ENCODE data around the gene GNB1L.
A peak's percentile ranks its signal among the peaks of the same experiment; 100 is the strongest.

The GNB1L gene

DNA sequence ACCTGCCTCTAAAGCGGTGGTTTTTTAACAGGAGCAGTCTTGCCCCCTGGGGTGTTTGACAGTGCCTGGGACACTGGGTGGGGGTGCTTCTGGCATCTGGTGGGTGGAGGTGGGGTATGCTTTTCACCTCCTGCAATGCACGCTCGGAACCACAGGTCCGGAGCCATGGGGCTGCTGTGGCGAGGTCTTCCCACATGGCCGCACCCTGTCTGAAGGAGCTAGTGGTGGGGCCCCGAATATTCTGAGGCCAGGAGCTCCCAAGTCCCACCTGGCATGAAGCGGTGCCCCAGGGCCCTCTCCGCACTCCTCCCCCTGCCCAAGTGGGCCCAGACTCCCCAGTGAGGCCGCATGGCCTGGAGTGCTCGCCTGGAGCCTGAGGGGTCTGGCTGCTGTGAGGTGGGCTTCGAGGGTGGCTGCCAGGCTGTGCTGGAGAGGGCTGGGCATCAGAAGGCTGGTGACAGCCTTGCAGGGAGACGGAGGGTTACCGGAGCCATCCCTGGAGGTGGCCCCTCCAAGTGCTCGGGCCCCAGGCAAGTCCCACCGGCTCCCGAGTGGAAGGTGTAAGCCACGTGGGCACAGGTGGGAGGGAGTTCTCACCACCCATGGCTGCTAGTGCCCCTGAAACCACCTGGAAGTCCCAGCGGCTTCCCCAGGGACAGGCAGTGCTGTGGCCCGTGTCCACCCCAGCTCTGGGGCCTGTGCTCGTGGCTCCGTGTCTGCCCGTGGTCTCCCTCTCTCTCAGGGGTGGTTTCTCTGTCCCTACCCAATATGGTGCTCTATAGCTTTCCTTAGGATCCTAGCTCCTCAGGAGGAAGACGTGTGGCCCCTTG is 79.0 kb downstream of the GNB1L start:
- H3K4me3 ChIP-seq (replicated peaks in 1 of 2; ENCODE audit: low read depth in 2 of 2, low read length in 2 of 2) = no peak overlapping the region
- TF ChIP-seq, protein P1, sequence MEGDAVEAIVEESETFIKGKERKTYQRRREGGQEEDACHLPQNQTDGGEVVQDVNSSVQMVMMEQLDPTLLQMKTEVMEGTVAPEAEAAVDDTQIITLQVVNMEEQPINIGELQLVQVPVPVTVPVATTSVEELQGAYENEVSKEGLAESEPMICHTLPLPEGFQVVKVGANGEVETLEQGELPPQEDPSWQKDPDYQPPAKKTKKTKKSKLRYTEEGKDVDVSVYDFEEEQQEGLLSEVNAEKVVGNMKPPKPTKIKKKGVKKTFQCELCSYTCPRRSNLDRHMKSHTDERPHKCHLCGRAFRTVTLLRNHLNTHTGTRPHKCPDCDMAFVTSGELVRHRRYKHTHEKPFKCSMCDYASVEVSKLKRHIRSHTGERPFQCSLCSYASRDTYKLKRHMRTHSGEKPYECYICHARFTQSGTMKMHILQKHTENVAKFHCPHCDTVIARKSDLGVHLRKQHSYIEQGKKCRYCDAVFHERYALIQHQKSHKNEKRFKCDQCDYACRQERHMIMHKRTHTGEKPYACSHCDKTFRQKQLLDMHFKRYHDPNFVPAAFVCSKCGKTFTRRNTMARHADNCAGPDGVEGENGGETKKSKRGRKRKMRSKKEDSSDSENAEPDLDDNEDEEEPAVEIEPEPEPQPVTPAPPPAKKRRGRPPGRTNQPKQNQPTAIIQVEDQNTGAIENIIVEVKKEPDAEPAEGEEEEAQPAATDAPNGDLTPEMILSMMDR (IDR thresholded peaks at IDR 0.05; ENCODE audit: low read depth, low read length) = no peak
- DNase-seq (ENCODE audit: low read depth in 2 of 2) = no peak

DNA sequence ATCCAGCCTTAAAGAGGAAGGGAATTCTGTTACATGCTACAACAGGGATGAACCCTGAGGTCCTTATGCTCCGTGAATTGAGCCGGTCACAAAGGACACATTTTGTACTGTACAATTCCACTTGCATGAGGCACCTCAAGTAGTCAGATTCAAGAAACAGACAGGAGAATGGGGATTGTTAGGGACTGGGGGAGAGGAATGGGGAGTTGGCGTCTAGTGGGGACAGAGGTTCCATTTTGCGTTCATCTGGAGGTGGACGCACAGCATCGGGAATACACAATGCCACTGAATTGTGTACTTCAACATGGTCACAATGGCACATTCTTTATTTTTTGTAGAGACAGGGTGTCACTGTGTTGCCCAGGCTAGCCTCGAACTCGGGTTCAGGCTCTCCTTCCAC is 80.0 kb downstream of the GNB1L start:
- no peak overlapping the region for H3K4me3 ChIP-seq (replicated peaks in 1 of 2; ENCODE audit: low read depth in 2 of 2, low read length in 2 of 2)
- no peak for DNase-seq (ENCODE audit: low read depth in 2 of 2)
- TF ChIP-seq, protein P1 (IDR thresholded peaks at IDR 0.05; ENCODE audit: low read depth, low read length) = no peak

DNA sequence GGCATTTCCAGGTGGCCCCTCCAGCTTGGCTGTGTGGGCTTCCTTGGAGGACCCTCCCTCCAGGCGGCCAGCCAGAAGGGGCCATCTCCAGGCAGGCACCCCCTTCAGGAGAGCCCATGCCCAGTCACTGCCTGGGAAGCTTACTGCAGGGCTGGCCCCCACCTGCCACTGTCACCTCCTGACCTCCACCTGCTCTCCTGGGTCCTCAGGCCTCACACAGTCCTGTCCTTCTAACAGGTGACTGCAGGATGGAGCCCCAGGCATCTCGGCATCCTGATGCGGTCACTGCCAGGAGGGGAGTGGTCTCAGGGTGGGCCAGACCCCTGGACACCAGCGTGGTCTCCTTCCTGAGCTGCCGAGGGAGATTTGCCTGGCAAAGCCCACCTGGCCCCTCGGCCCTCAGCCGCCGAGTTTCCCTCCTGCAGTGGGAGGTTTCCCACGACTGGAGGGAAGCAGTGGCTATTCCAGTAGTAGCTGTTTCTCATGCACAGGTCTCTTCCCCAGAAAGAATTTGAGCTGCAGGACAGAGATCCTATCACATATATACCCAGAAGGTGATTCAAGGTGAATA is 81.1 kb downstream of the GNB1L start:
- DNase-seq (ENCODE audit: low read depth in 2 of 2) = no peak
- no peak overlapping the region for H3K4me3 ChIP-seq (replicated peaks in 1 of 2; ENCODE audit: low read depth in 2 of 2, low read length in 2 of 2)
- TF ChIP-seq, protein P1 (IDR thresholded peaks at IDR 0.05; ENCODE audit: low read depth, low read length) = no peak

DNA sequence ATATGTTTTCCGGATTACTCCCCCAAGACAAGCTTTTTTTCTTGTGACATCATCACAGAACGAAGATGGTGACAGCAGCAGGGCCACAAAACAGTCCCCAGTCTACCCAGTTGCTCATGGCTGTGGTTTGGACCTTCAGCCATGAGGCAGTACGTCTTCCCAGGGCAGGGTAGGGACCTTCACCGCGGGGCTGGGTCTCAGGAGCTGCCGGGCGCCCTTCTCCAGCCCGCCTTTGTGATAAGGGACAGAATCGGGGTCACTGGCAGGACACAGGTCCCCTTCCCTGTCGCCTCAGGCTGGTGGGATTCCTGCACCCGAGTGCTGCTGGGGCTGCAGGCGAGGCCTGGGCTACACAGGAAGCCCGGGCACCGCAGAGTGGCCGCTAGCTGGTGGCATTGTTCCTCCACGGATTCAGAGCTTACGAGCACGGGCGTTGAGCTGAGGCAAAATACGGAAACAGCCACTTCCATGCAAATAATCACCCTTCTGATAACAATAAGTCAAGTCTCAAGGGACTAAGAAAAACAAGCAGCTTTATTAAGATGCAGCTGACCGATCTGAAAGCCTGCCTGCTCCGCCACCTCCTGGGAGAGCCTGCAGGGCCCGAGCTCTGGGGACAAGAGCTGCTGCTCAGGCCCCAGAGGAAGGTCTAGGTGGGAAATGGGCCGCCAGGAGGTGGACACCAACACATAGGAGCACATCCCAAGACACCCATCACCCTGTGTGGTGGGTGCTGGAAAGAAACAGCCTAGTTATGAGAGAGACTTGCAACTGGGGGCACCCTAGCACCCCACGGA is 81.8 kb downstream of the GNB1L start:
- DNase-seq (ENCODE audit: low read depth in 2 of 2) = peak in 1 of 2 donors; percentile 19
- TF ChIP-seq, protein P1 (IDR thresholded peaks at IDR 0.05; ENCODE audit: low read depth, low read length) = no peak
- no peak overlapping the region for H3K4me3 ChIP-seq (replicated peaks in 1 of 2; ENCODE audit: low read depth in 2 of 2, low read length in 2 of 2)

DNA sequence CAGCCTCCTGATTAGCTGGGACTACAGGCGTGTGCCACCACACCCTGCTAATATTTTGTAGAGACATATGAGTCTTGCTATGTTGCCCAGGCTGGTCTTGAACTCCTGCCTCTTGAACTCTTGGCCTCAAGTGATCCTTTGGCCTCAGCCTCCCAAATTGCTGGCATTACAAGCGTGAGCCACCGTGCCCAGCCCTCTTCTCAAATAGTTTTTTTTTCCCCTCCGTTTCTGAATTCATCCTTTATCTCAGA is 82.3 kb downstream of the GNB1L start:
- no peak overlapping the region for H3K4me3 ChIP-seq (replicated peaks in 1 of 2; ENCODE audit: low read depth in 2 of 2, low read length in 2 of 2)
- no peak for DNase-seq (ENCODE audit: low read depth in 2 of 2)
- TF ChIP-seq, protein P1 (IDR thresholded peaks at IDR 0.05; ENCODE audit: low read depth, low read length) = no peak

DNA sequence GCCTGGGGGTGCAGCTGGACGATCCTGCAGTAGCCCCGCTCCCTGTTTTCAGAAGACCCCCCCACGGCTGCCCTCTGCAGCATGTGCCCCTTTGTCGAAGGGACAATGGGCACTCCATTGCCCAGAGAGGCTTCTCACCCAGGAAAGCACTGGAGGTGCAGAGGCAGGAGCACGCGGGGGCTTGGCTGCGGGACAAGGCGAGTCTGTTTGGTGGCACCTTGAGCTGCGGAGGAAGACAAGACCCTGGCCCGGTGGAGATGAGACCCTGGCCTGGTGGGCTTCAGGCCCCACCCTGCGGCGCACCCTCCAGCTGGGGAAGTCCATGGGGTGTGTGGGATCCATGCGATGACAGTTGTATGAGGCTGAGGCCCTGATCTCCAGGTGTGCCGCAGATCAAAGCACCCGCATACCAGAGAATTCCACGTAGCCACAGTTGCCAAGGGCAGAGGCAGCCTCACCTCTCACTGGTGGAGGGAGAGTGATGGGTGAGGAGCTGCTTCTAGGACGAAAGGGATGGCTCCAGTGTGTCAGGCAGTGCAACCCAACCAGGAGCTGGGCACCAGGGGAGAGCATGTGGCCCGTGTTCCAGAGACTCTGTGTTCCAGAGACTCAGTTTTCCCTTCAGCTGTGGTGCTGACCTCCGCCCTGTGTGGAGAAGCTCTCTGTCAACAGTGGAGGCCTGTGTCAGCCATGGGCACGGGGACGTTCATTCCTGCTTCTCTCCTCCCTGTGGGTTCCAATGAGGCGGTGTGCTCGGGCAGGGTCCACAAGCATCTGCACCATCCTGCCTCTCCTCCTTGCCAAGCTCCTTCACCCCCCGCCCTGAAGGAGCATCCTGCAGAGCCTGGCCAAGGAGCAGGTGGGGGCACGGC is 84.1 kb downstream of the GNB1L start:
- TF ChIP-seq, protein P1 (IDR thresholded peaks at IDR 0.05; ENCODE audit: low read depth, low read length) = no peak
- H3K4me3 ChIP-seq (replicated peaks in 1 of 2; ENCODE audit: low read depth in 2 of 2, low read length in 2 of 2) = no peak overlapping the region
- no peak for DNase-seq (ENCODE audit: low read depth in 2 of 2)

Data from cardiac fibroblast (primary cell).